ENCODE measurements around the gene KLHL14. TPM values are rescaled to one million over a fixed set of nuclear protein-coding genes. Genes with fewer than 3 reads are reported as not detected.

Gene KLHL14
- total and polyA plus RNA-seq, 10 of the 15 experiments (the other 5 are each of a cell fraction or from before 2014, with no cell fraction given): 0.03 to 0.05 TPM; not detected in 8

DNA sequence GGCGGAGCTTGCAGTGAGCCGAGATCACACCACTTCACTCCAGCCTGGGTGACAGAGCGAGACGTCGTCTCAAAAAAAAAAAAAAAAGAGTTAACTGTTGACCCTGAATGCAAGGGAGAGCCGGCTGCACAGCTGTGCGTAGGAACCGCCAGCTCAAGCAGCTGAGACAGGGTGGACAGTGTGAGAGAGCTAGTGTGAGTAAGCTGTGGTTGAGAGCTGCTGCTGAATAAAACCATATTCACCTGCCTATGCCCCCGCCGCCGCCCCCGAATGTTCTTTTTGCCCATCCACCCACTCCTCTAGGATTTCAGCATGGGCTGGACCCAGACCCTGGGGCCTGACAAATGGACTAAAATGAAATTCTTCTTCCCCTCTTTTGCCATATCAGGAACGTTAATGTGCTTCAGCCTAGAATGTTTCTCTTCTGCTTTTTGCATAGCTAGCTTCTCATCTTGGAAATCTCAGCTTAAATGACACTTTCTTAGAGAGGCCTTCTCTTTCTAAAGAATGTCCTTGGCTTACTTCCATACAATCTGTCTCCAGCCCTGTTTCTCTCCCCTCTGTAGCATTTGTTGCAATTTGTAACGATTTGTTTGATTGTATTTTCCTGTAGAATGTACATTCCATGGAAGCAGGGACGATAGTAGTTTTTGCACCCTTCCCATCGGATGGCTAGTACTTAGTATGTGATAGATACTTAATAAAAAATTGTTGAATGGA lies 142.7 kb downstream of the KLHL14 start:
- ChIA-PET POLR2A (no interaction called here), CTCF (no interaction called here), SMC1A (ENCODE audit: uncharacterized antibody, unreplicated experiment) (interaction anchor here (0.9 kb wide), 1 partner anchor 99 kb away, joined by 3 read pairs; no protein-coding TSS in a partner anchor), RAD21 (ENCODE audit: unreplicated experiment) (no interaction called here)
- no peak for DNase-seq (ENCODE audit: low read depth, low spot score)
- Histone ChIP-seq H3K27me3 (replicated peaks in 1 of 2; ENCODE audit: control insufficient read depth in 2 of 2, insufficient read depth in 2 of 2, low read length in 1 of 2) (no peaks in the 10 kb centered on the region), H3K79me2 (ENCODE audit: control insufficient read depth, insufficient read depth, low read length) (no peaks in the 10 kb centered on the region), H2AFZ (ENCODE audit: control insufficient read depth, low read depth, low read length) (no peak overlapping the region), H4K20me1 (ENCODE audit: control insufficient read depth, insufficient read depth) (no peaks in the 10 kb centered on the region), H3K4me3 (no peak overlapping the region), H3K9ac (ENCODE audit: control insufficient read depth, insufficient read depth, low read length) (no peak overlapping the region), H3K4me1 (ENCODE audit: control insufficient read depth, insufficient read depth, low read length) (no peaks in the 10 kb centered on the region), H3K36me3 (ENCODE audit: control insufficient read depth in 2 of 2, insufficient read depth in 2 of 2, low read length in 1 of 2) (no peaks in the 10 kb centered on the region), H3K4me2 (ENCODE audit: control insufficient read depth, insufficient read depth) (no peak overlapping the region), H3K9me3 (replicated peaks; ENCODE audit: control insufficient read depth, insufficient read depth, low read length) (no peaks in the 10 kb centered on the region), H3K27ac (ENCODE audit: control insufficient read depth, insufficient read depth) (no peak overlapping the region)
- no TSS peak for BruUV-seq (replicated peaks)
- FAIRE-seq: no peak
- intact Hi-C loops (cut with micrococcal nuclease; ENCODE audit: unreplicated experiment) (no loop called here), in situ Hi-C loops (cut with MboI) (no loop called here)
- 34% methylated on average over 15 of the region's 16 CpGs for WGBS (ENCODE audit: insufficient coverage, insufficient replicate concordance, low lambda C conversion rate, missing lambda C conversion rate)
- ATAC-seq: no peak
- TF ChIP-seq CUX1 (IDR thresholded peaks at IDR 0.05; ENCODE audit: insufficient replicate concordance, low read depth, low read length): no peak
- no peak for TF ChIP-seq ZNF622 (IDR thresholded peaks at IDR 0.05)
- no peak for TF ChIP-seq YBX1 (IDR thresholded peaks at IDR 0.05)
- TF ChIP-seq EED (IDR thresholded peaks at IDR 0.05; ENCODE audit: low read depth): no peak
- no peak for TF ChIP-seq ATF2 (IDR thresholded peaks at IDR 0.05; ENCODE audit: low read length)
- no peak for TF ChIP-seq CHD1 (IDR thresholded peaks at IDR 0.05; ENCODE audit: low read depth, low read length)
- no peak for TF ChIP-seq RAD21 (IDR thresholded peaks at IDR 0.05; ENCODE audit: insufficient read depth, low read depth, low read length)
- no peak for TF ChIP-seq ZNF274 (IDR thresholded peaks at IDR 0.05; ENCODE audit: insufficient read depth, insufficient read length)
- no peak for TF ChIP-seq PRDM15 (CRISPR knock-in tag; IDR thresholded peaks at IDR 0.05)

All from GM12878 (cell line).